Neural crest cell (in vitro differentiated cells): ENCODE data around the gene PLA2G6. TPM values are rescaled to one million over a fixed set of nuclear protein-coding genes. Genes with fewer than 3 reads are reported as not detected.

Experiments
- DNase-seq: peaks from one replicate; pipeline ENCODE4 v3.0.0; 2021; ENCODE audit warnings: low read depth, mixed read lengths, low spot score
- H3K27ac Mint-ChIP-seq: one replicate; pipeline ENCODE4 v1.8.0; 2021; ENCODE audit warnings: mild to moderate bottlenecking, mixed read lengths; ENCODE audit not compliant: unreplicated experiment
- H3K27me3 Mint-ChIP-seq: 2 replicates; pipeline ENCODE4 v1.8.0; 2021; ENCODE audit warnings: low read depth, mild to moderate bottlenecking, mixed read lengths
- H3K36me3 Mint-ChIP-seq: 2 replicates; pipeline ENCODE4 v1.8.0; 2021; ENCODE audit warnings: low read depth, mild to moderate bottlenecking, mixed read lengths
- H3K4me1 Mint-ChIP-seq: 2 replicates; pipeline ENCODE4 v1.8.0; 2021; ENCODE audit warnings: mixed read lengths
- H3K4me3 Mint-ChIP-seq: one replicate; pipeline ENCODE4 v1.8.0; 2021; ENCODE audit warnings: mild to moderate bottlenecking, mixed read lengths
- H3K9me3 Mint-ChIP-seq: 2 replicates; pipeline ENCODE4 v1.8.0; 2021; ENCODE audit warnings: mixed read lengths
- CTCF ChIP-seq: fragments of 200-600 bp; sonication (generic); conservative IDR thresholded peaks from 2 replicates; pipeline ENCODE4 v1.5.0; 2021; ENCODE audit warnings: antibody characterized with exemption, mild to moderate bottlenecking
- total RNA-seq: library from RNA; stranded (reverse); gene quantifications from 2 replicates; pipeline ENCODE4 v1.2.1, GENCODE V29; 2021

Gene PLA2G6
- total RNA-seq, 1 donor from 2014 or later = 11.0 TPM

GRCh38 chr22:38110008-38110862, 71.4 kb downstream of the PLA2G6 start, which contains the start of gene BAIAP2L2:
TSS of gene BAIAP2L2 (minus strand) at chr22:38110684. CDS start at chr22:38110525, 159 bp downstream.
- no peak for DNase-seq
- no peaks in the 10 kb centered on the region for H3K9me3 Mint-ChIP-seq
- H3K4me1 Mint-ChIP-seq = peaks cover 18% of the 10 kb centered on the region
- H3K4me3 Mint-ChIP-seq = peak within 1 kb of the TSS; percentile 65
- H3K27ac Mint-ChIP-seq = peak within 1 kb of the TSS; percentile 24
- no peak for TF ChIP-seq CTCF
- H3K27me3 Mint-ChIP-seq = peaks cover 6% of the 10 kb centered on the region
- H3K36me3 Mint-ChIP-seq = no peaks in the 10 kb centered on the region

- Mint-ChIP-seq H3K4me3 (peak overlapping the region; percentile 65), H3K27ac (peak overlapping the region; percentile 24)
Observed at GRCh38 chr22:38109371-38110001, 72.1 kb downstream of the PLA2G6 start.

GRCh38 chr22:38108561-38109319, 72.9 kb downstream of the PLA2G6 start:
- no peak for TF ChIP-seq CTCF
- peaks cover 16% of the 10 kb centered on the region for H3K4me1 Mint-ChIP-seq
- H3K4me3 Mint-ChIP-seq = peak overlapping the region; percentile 49
- no peak overlapping the region for H3K27ac Mint-ChIP-seq
- H3K9me3 Mint-ChIP-seq = no peaks in the 10 kb centered on the region
- no peak for DNase-seq
- H3K27me3 Mint-ChIP-seq = peaks cover 4% of the 10 kb centered on the region
- H3K36me3 Mint-ChIP-seq = no peaks in the 10 kb centered on the region

More at GRCh38 chr22:38109371-38110001, 72.1 kb downstream of the PLA2G6 start:
- Mint-ChIP-seq H3K4me1 (peaks cover 16% of the 10 kb centered on the region), H3K9me3 (no peaks in the 10 kb centered on the region), H3K36me3 (no peaks in the 10 kb centered on the region), H3K27me3 (peaks cover 6% of the 10 kb centered on the region)
- DNase-seq = peak; percentile 41
- TF ChIP-seq CTCF = no peak

GRCh38 chr22:38107692-38108515, 73.7 kb downstream of the PLA2G6 start:
- no peak for TF ChIP-seq CTCF
- H3K4me1 Mint-ChIP-seq = peaks cover 11% of the 10 kb centered on the region
- DNase-seq = no peak
- no peaks in the 10 kb centered on the region for H3K36me3 Mint-ChIP-seq
- peaks cover 4% of the 10 kb centered on the region for H3K27me3 Mint-ChIP-seq
- H3K4me3 Mint-ChIP-seq = peak overlapping the region; percentile 49
- H3K27ac Mint-ChIP-seq = no peak overlapping the region
- H3K9me3 Mint-ChIP-seq = no peaks in the 10 kb centered on the region
